Neutrophil (primary cell): ENCODE measurements around the gene SIMC1.
"Not testable (repeated sequence)": the region's sequence is repeated elsewhere in the genome, so short reads cannot be mapped to it uniquely, and the experiment has no call there.

Experiments
- H3K27ac ChIP-seq: fragments of 200-600 bp; sonication (generic); 2 replicates; pipeline ENCODE4 v1.5.1; 2016; ENCODE audit warnings: mild to moderate bottlenecking, moderate library complexity
- H3K27me3 ChIP-seq: fragments of 200-600 bp; sonication (generic); 2 replicates; pipeline ENCODE4 v1.6.0; 2016; ENCODE audit warnings: mild to moderate bottlenecking
- H3K36me3 ChIP-seq: fragments of 200-600 bp; sonication (generic); 2 replicates; pipeline ENCODE4 v1.5.1; 2017
- H3K4me1 ChIP-seq, 2 experiments: fragments of 200-600 bp in 1 of 2; sonication (generic) in 1 of 2; 1 replicate in 1 of 2; 2 replicates in 1 of 2; pipeline versions ENCODE4 v1.5.1 to v1.6.1; 2013 to 2016; ENCODE audit warnings: low read depth in 1 of 2, low read length in 1 of 2, mild to moderate bottlenecking in 1 of 2, moderate library complexity in 1 of 2; ENCODE audit not compliant: control insufficient read depth in 1 of 2, insufficient read depth in 1 of 2
- H3K4me3 ChIP-seq, 2 experiments: fragments of 200-600 bp in 1 of 2; sonication (generic) in 1 of 2; 1 replicate in 1 of 2; 2 replicates in 1 of 2; pipeline ENCODE4 v1.5.1; 2013 to 2016; ENCODE audit warnings: low read depth in 1 of 2, low read length in 1 of 2, mild to moderate bottlenecking in 1 of 2, moderate library complexity in 1 of 2
- H3K9me3 ChIP-seq: fragments of 200-600 bp; sonication (generic); 2 replicates; pipeline ENCODE4 v1.5.1; 2016
- TF ChIP-seq, protein P1 (sequence below): fragments of 200-600 bp; sonication (generic); IDR thresholded peaks from 2 replicates; pipeline ENCODE4 v1.5.1; 2016; ENCODE audit warnings: antibody characterized with exemption

Gene SIMC1

DNA sequence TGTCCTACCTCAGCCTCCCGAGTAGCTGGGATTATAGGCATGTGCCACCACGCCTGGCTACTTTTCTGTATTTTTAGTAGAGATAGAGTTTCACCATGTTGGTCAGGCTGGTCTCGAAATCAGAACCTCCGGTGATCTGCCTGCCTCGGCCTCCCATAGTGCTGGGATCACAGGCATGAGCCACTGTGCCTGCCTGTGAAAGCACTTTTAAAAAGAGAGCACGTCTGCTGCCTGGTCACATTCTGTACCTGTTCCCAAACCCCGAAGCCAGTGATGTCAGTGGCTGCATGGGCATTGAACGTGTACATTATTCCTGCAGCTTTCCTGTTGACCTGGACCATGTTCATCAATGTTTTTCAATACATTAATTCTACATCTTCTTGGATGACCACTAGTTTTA, 35.1 kb upstream of the SIMC1 start:
- Histone ChIP-seq H3K27me3 (peaks cover 42% of the 10 kb centered on the region), H3K9me3 (no peaks in the 10 kb centered on the region), H3K27ac (no peak overlapping the region), H3K4me3 (no peak overlapping the region), H3K4me1 (no peaks in the 10 kb centered on the region), H3K36me3 (no peaks in the 10 kb centered on the region)
- TF ChIP-seq, protein P1, sequence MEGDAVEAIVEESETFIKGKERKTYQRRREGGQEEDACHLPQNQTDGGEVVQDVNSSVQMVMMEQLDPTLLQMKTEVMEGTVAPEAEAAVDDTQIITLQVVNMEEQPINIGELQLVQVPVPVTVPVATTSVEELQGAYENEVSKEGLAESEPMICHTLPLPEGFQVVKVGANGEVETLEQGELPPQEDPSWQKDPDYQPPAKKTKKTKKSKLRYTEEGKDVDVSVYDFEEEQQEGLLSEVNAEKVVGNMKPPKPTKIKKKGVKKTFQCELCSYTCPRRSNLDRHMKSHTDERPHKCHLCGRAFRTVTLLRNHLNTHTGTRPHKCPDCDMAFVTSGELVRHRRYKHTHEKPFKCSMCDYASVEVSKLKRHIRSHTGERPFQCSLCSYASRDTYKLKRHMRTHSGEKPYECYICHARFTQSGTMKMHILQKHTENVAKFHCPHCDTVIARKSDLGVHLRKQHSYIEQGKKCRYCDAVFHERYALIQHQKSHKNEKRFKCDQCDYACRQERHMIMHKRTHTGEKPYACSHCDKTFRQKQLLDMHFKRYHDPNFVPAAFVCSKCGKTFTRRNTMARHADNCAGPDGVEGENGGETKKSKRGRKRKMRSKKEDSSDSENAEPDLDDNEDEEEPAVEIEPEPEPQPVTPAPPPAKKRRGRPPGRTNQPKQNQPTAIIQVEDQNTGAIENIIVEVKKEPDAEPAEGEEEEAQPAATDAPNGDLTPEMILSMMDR: no peak

DNA sequence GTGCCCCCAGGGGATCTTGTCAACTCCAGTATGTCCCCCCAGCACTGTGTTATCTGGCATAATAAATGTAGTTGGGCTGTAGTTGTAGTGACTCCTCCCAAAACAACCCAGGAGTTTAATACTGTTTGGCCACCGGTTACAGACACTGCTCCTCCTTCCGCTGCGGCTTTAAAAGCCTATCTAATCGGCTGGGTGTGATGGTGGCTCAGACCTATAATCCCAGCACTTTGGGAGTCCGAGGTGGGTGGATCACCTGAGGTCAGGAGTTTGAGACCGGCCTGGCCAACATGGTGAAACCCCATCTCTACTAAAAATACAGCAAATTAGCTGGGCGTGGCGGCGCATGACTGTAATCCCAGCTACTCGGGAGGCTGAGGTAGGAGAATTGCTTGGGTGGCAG, 34.7 kb upstream of the SIMC1 start:
- peaks cover 37% of the 10 kb centered on the region for H3K27me3 ChIP-seq

DNA sequence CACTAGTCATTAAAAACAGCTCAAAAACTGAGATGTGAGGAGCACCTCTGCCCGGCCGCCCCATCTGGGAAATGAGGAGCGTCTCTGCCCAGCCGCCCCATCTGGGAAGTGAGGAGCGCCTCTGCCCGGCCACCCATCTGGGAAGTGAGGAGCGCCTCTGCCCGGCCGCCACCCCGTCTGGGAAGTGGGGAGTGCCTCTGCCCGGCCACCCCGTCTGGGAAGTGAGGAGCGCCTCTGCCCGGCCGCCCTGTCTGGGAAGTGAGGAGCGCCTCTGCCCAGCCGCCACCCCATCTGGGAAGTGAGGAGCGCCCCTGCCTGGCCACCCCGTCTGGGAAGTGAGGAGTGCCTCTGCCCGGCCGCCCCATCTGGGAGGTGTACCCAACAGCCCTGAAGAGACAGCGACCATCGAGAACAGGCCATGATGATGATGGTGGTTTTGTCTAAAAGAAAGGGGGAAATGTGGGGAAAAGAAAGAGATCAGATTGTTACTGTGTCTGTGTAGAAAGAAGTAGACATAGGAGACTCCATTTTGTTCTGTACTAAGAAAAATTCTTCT, 23.7 kb upstream of the SIMC1 start:
- not testable (repeated sequence) for H3K9me3 ChIP-seq, H3K4me3 ChIP-seq, H3K36me3 ChIP-seq, H3K27ac ChIP-seq, H3K4me1 ChIP-seq
- H3K27me3 ChIP-seq: peaks cover 34% of the 10 kb centered on the region

More for the DNA sequence above, 34.7 kb upstream of the SIMC1 start:
- not testable (repeated sequence) for H3K4me1 ChIP-seq, H3K4me3 ChIP-seq, H3K27ac ChIP-seq, H3K9me3 ChIP-seq, H3K36me3 ChIP-seq

DNA sequence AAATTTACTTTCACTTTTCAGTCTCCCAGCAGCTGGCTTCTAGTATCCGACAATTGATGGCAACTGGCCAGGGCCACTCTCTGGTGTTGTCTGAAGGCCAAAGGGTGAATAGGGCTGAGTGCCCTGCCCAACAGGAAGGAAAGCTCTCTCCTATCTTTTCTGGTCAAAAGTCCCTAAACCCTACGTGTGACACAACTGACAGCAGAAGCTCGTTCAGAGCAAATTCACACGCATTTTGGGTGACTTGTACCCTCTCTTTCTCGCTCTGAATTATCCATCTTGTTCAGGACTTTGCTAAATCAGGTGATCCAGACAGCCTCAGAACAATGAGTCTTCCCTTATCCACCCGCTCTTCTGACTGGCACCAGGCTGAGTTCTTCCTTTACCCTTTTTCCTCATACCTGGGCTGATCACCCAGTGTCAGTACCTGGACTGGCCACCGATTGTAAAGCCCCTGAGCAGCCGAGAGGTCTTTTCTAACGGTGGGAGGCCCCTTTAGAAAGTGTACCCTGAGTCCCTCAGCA, 21.8 kb upstream of the SIMC1 start:
- not testable (repeated sequence) for H3K4me1 ChIP-seq, H3K36me3 ChIP-seq, H3K9me3 ChIP-seq, H3K4me3 ChIP-seq, H3K27ac ChIP-seq
- H3K27me3 ChIP-seq: peaks cover 28% of the 10 kb centered on the region

DNA sequence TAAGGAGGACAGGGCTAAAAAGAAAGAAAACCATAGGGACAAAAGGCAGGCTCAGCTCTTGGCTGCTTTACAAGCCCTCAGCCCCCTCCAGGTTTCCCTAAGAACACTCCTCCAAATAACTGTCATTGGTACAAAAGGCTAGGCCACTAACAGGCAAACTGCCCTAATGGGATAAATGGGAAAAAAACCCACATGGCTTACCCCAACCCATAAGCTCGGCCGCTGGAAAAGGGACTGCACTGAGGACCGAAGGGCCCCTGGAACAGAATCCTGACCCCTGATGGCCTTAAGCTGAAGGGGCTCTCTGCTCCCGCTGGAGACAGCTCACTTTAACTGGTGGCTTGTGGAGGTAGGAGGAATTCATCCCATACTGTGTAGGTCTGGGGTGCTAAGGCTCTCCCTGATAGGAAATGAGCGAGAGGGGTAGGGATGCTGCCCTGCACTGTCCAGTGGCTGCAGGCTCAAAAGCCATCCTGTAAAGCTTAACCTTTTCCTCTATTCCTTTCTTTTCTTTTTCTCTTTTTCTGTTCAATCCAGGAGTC, 21.0 kb upstream of the SIMC1 start:
- H3K36me3 ChIP-seq, H3K4me1 ChIP-seq, H3K4me3 ChIP-seq, H3K9me3 ChIP-seq, H3K27ac ChIP-seq: not testable (repeated sequence)
- H3K27me3 ChIP-seq: peaks cover 21% of the 10 kb centered on the region

DNA sequence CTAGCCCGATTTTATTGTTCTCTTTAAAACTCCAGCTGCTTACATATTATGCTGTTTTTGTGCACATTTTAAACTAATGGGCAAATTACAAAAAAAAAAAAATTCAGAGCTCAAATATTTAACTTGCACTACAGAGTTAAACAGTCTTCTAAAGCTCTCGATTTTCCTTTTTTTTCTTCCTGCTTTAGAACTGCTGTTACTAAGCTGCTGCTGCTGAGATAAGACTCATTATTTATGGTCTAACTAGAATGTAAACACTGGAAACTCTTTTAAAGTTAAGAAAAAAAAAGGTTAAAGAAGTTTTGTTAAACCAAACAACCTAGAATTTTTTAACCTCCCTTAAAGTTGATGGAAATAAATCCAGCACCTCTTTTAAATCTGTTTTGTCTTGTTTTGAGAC, 20.5 kb upstream of the SIMC1 start:
- not testable (repeated sequence) for H3K36me3 ChIP-seq, H3K9me3 ChIP-seq, H3K4me1 ChIP-seq, H3K4me3 ChIP-seq, H3K27ac ChIP-seq
- H3K27me3 ChIP-seq: peaks cover 16% of the 10 kb centered on the region

DNA sequence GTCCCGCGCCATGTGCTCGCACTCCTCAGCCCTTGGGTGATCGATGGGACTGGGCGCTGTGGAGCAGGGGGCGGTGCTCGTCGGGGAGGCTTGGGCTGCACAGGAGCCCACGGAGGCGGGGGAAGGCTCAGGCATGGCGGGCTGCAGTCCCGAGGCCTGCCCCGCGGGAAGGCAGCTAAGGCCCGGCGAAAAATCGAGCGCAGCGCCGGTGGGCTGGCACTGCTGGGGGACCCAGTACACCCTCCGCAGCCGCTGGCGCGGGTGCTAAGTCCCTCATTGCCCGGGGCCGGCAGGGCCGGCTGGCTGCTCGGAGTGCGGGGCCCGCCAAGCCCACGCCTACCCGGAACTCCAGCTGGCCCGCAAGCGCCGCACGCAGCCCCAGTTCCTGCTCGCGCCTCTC, 16.2 kb upstream of the SIMC1 start:
- not testable (repeated sequence) for H3K36me3 ChIP-seq, H3K9me3 ChIP-seq, H3K4me3 ChIP-seq, H3K27ac ChIP-seq, H3K4me1 ChIP-seq, H3K27me3 ChIP-seq

DNA sequence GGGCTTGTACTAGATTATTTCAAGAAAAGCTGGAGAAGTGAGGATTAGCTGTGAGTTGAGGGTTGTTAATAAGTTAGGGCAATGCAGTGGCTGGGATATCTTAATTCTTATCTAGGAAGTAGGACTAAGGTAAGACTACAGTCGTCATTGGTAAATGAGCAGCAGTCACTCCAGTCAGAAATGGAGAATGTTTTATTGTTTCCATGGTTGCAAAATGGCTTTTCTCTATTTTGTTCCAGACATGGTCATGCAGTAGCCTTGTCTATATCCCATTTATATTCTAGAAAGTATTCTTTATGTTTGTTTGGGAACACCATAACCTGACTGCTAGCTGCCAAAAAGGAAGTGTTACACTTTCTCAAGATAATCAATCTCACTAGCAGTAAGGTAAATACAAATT, 9.9 kb upstream of the SIMC1 start:
- not testable (repeated sequence) for H3K9me3 ChIP-seq, H3K4me1 ChIP-seq, H3K36me3 ChIP-seq, H3K27ac ChIP-seq, H3K4me3 ChIP-seq, H3K27me3 ChIP-seq

DNA sequence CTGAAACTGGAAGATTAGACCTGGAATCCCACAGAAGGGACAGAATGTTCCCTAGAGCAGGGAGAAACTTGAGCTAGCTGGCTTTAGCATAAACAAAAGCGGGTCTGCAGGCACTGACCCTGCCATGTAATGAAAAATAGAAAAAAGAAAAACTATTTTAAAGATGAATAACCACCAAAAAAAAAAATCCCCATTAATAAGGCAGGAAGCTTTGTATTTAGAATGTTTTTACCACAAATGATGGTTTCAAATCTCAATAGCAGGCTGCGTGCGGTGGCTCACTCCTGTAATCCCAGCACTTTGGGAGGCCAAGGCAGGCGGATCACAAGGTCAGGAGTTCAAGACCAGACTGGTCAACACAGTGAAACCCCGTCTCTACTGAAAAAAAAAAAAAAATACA, 5.0 kb upstream of the SIMC1 start:
- H3K36me3 ChIP-seq, H3K4me1 ChIP-seq, H3K27ac ChIP-seq, H3K9me3 ChIP-seq, H3K4me3 ChIP-seq: not testable (repeated sequence)
- H3K27me3 ChIP-seq: peaks cover 19% of the 10 kb centered on the region

DNA sequence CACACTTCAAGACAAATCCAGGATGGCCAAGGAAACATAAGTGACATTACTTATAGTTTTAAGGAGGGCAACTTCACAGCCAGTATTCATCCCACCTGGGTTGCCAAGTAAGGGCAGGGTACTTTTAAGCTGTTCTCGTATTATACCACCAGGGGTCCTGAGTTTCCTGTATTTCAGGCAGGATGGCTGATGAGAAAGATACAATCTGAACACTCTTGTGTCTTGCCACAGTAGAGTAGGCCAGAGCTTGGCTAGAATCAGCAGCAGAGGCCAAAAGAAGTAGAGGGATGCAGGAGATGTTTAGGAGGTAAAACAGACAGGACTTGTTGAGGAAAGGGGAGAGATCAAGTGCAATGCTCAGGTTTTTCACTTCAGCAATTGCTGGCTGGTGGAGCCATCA, 3.1 kb upstream of the SIMC1 start:
- H3K36me3 ChIP-seq, H3K9me3 ChIP-seq, H3K4me1 ChIP-seq, H3K27ac ChIP-seq, H3K4me3 ChIP-seq: not testable (repeated sequence)
- H3K27me3 ChIP-seq: peaks cover 19% of the 10 kb centered on the region

DNA sequence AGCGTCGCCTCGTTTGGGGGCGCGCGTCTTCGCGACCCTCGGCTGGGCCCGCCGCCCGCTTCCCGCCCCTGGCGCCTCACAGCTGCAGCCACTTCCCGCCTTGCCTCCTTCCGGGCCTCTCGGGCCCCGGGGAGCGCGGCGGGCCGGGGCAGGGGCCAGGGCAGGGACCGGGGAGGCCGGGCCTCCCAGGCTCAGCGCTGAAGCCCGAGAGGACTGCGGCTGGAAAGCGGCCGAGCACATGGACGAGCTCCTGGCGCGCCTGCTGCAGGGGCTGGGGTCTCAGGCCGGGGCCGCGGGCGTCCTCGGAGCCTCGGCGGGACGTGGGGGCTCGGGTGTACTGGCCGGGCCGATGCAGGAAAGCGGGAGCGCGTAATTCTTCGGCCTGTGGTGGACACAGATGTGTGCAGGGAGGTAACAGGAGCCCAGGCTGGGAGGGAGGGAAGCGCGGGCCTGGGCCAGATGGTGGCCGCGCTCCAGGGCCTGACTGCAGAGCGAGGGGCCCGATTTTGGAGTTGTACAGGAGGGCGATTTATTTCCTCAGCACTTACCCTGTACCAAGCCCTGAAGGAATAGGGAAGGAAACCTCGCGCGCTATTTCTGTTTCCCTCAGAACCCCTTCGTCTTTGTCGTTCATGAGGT, 540 bp downstream of the SIMC1 start:
- H3K4me3 ChIP-seq: peak overlapping the region in 1 of 2 experiments; percentile 34
- not testable (repeated sequence) for H3K9me3 ChIP-seq, H3K4me1 ChIP-seq, H3K27ac ChIP-seq, H3K36me3 ChIP-seq
- H3K27me3 ChIP-seq: peaks cover 19% of the 10 kb centered on the region

DNA sequence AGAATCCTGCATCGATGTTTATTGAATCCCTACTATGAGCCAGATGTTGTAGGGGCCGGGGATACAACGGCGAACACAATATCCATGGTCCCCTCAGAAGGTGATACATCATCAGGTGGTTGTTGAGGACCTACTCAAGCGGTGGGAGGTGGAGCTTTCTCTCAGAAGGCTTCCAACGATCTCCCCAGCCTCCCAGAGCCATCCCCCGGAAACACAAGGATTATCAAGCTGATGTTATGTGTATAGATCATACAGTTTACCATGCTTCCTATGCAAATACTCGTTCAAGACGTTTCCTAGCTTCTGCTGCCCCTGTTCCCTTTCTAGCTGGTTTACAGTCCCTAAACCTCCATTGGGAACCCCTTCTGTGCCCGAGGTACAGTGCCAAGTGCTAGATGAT, 1.1 kb downstream of the SIMC1 start:
- H3K36me3 ChIP-seq, H3K4me3 ChIP-seq, H3K4me1 ChIP-seq, H3K27ac ChIP-seq, H3K9me3 ChIP-seq: not testable (repeated sequence)
- peaks cover 19% of the 10 kb centered on the region for H3K27me3 ChIP-seq

DNA sequence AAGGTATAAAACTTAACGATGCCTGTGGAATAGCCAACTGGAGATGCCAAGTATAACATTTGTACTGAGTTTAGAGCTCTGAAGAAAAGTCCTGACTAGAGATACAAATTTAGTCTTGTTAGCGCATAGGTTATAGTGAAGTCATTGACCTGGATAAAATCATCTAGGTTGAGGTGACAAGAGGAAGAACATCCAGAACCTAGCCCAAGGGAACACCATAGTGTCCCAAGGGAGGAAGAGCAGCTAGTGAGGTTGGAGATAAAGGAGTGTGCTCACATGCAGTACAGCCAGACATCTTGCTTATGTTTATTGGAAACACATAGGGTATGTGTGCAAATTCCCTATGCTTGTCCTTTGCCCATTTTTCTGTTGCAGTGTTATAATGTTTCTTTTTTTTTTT, 6.1 kb downstream of the SIMC1 start:
- H3K36me3 ChIP-seq, H3K4me1 ChIP-seq, H3K9me3 ChIP-seq, H3K27me3 ChIP-seq, H3K27ac ChIP-seq, H3K4me3 ChIP-seq: not testable (repeated sequence)
